SK-N-SH treated with all-trans-retinoic acid at 6 μM for 48 hours (cell line): Measurements from ENCODE around the gene NOL8.

Source experiments
- ATAC-seq: fragments of 200-7000 bp; cut with Tn5 transposase; 3 replicates; pipeline ENCODE4 v1.9.1; 2020; ENCODE audit warnings: mild to moderate bottlenecking, moderate library complexity
- ARNTL ChIP-seq: fragments of 450-650 bp; formaldehyde crosslinking; IDR thresholded peaks from 2 replicates; pipeline ENCODE4 v1.5.0; 2020; ENCODE audit warnings: low read depth, mild to moderate bottlenecking, moderate library complexity, borderline replicate concordance
- BACH2 ChIP-seq: fragments of 250-450 bp; sonication (Bioruptor Pico); IDR thresholded peaks from 2 replicates; pipeline ENCODE4 v1.9.0; 2021; ENCODE audit warnings: mild to moderate bottlenecking, borderline replicate concordance
- CSDC2 ChIP-seq: fragments of 250-450 bp; sonication (Bioruptor Pico); IDR thresholded peaks from 2 replicates; pipeline ENCODE4 v1.5.0; 2020; ENCODE audit warnings: mild to moderate bottlenecking, moderate library complexity
- ESRRG ChIP-seq: fragments of 250-450 bp; sonication (Bioruptor Pico); IDR thresholded peaks from 2 replicates; pipeline ENCODE4 v1.6.1; 2021; ENCODE audit warnings: mild to moderate bottlenecking
- GLIS3 ChIP-seq: fragments of 250-450 bp; sonication (Bioruptor Pico); IDR thresholded peaks from 2 replicates; pipeline ENCODE4 v1.5.0; 2020; ENCODE audit warnings: mild to moderate bottlenecking, moderate library complexity
- ISL1 ChIP-seq: fragments of 250-450 bp; sonication (Bioruptor Pico); IDR thresholded peaks from 2 replicates; pipeline ENCODE4 v2.1.2; 2022; ENCODE audit warnings: mild to moderate bottlenecking, moderate library complexity
- OSR1 ChIP-seq: fragments of 250-450 bp; sonication (Bioruptor Pico); IDR thresholded peaks from 2 replicates; pipeline ENCODE4 v1.8.0; 2022; ENCODE audit warnings: moderate library complexity, mild to moderate bottlenecking, inconsistent platforms
- PPARA ChIP-seq: fragments of 250-450 bp; sonication (Bioruptor Pico); IDR thresholded peaks from 2 replicates; pipeline ENCODE4 v1.5.0; 2020; ENCODE audit warnings: mild to moderate bottlenecking, borderline replicate concordance
- SNAI2 ChIP-seq: fragments of 250-450 bp; sonication (Bioruptor Pico); IDR thresholded peaks from 2 replicates; pipeline ENCODE4 v1.5.0; 2020; ENCODE audit warnings: mild to moderate bottlenecking, moderate library complexity
- TCF4 ChIP-seq: fragments of 250-450 bp; sonication (Bioruptor Pico); IDR thresholded peaks from 2 replicates; pipeline ENCODE4 v1.8.0; 2021; ENCODE audit warnings: mild to moderate bottlenecking, moderate library complexity, borderline replicate concordance
- TOX ChIP-seq: fragments of 250-450 bp; sonication (Bioruptor Pico); IDR thresholded peaks from 2 replicates; pipeline ENCODE4 v1.8.0; 2021; ENCODE audit warnings: mild to moderate bottlenecking, moderate library complexity, borderline replicate concordance
- ZC3H10 ChIP-seq: fragments of 250-450 bp; sonication (Bioruptor Pico); IDR thresholded peaks from 2 replicates; pipeline ENCODE4 v1.5.1; 2021; ENCODE audit warnings: mild to moderate bottlenecking, moderate library complexity
- ZFP3 ChIP-seq: fragments of 250-450 bp; sonication (Bioruptor Pico); IDR thresholded peaks from 2 replicates; pipeline ENCODE4 v1.5.0; 2020; ENCODE audit warnings: mild to moderate bottlenecking, moderate library complexity
- ZFP30 ChIP-seq: fragments of 450-650 bp; formaldehyde crosslinking; IDR thresholded peaks from 2 replicates; pipeline ENCODE4 v1.5.0; 2022; ENCODE audit warnings: mild to moderate bottlenecking, moderate library complexity
- ZNF565 ChIP-seq: fragments of 450-650 bp; formaldehyde crosslinking; conservative IDR thresholded peaks from 2 replicates; pipeline ENCODE4 v1.5.0; 2020; ENCODE audit warnings: low read depth, mild to moderate bottlenecking, moderate library complexity
- ZNF70 ChIP-seq: fragments of 450-650 bp; formaldehyde crosslinking; IDR thresholded peaks from 2 replicates; pipeline ENCODE4 v1.5.0; 2020; ENCODE audit warnings: mild to moderate bottlenecking, moderate library complexity
- ZNF8 ChIP-seq: fragments of 450-650 bp; formaldehyde crosslinking; IDR thresholded peaks from 2 replicates; pipeline ENCODE4 v1.5.0; 2020; ENCODE audit warnings: mild to moderate bottlenecking, moderate library complexity
- TF ChIP-seq, protein P1 (sequence below): fragments of 250-450 bp; sonication (Bioruptor Pico); IDR thresholded peaks from 2 replicates; pipeline ENCODE4 v1.5.1; 2021; ENCODE audit warnings: mild to moderate bottlenecking, moderate library complexity
- TF ChIP-seq, protein P2 (sequence below): fragments of 250-450 bp; sonication (Bioruptor Pico); IDR thresholded peaks from 2 replicates; pipeline ENCODE4 v1.8.0; 2021; ENCODE audit warnings: low read depth, mild to moderate bottlenecking, moderate library complexity, borderline replicate concordance
- TF ChIP-seq, protein P3 (sequence below): fragments of 250-450 bp; sonication (Bioruptor Pico); IDR thresholded peaks from 2 replicates; pipeline ENCODE4 v1.5.0; 2020; ENCODE audit warnings: mild to moderate bottlenecking, moderate library complexity
- TF ChIP-seq, protein P4 (sequence below): fragments of 250-450 bp; sonication (Bioruptor Pico); IDR thresholded peaks from 2 replicates; pipeline ENCODE4 v1.5.1; 2020; ENCODE audit warnings: low read depth, mild to moderate bottlenecking, moderate library complexity
- TF ChIP-seq, protein P5 (sequence below): fragments of 250-450 bp; sonication (Bioruptor Pico); IDR thresholded peaks from 2 replicates; pipeline ENCODE4 v1.8.0; 2020; ENCODE audit warnings: mild to moderate bottlenecking, moderate library complexity, borderline replicate concordance

Gene NOL8

DNA sequence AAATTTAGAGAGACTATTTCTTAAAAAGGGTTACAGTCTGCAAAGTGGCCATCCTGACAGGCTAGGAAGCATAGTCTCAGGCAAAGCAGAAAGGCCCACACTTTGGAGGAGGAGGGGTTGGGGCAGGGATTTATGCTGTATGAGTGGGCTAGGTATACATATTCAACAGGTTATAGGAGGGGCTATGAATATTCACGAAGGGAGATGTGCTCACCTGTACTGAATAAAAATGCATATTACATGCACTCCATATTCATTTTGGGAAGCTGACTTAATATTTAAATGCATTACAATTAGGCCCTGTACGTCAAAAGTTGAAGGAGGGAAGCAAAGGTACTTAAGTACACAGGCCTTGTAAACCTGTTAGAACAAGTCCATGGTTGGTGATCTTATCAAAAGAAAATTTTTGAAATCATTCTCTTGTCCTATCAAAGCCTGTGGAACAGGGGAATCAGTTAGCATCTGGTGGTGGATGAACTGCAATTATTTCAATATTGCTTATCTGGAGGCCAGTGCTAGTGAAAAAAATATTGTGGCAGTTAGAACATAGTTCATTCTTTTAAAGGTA lies 2.2 kb upstream of the NOL8 start:
- no peak for ATAC-seq

DNA sequence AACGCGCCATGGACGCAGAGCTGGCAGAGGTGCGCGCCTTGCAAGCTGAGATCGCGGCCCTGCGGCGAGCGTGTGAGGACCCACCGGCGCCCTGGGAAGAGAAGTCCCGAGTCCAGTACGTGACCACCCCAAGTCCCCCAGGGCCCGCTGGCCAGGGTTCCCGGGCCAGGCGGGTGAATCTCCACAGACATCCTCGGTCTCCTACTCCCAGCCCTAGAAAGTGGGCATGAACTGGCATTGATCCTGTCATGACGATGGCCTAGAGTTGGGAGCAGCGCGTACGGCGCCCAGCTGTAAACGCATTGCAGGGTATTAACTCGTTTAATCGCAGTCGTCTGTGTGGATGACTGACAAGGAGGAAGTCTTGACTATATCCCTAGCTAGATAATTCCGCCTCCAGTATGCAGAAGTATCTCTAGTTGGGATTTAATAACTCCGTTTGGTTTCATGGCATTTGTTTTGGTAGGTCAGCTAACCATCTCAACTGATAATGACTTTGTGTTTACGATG lies 896 bp upstream of the NOL8 start:
- TF ChIP-seq SNAI2 (no peak), ZFP30 (CRISPR knock-in tag) (no peak), ZNF70 (CRISPR knock-in tag) (no peak), TCF4 (CRISPR knock-in tag) (no peak)
- TF ChIP-seq, protein P1, sequence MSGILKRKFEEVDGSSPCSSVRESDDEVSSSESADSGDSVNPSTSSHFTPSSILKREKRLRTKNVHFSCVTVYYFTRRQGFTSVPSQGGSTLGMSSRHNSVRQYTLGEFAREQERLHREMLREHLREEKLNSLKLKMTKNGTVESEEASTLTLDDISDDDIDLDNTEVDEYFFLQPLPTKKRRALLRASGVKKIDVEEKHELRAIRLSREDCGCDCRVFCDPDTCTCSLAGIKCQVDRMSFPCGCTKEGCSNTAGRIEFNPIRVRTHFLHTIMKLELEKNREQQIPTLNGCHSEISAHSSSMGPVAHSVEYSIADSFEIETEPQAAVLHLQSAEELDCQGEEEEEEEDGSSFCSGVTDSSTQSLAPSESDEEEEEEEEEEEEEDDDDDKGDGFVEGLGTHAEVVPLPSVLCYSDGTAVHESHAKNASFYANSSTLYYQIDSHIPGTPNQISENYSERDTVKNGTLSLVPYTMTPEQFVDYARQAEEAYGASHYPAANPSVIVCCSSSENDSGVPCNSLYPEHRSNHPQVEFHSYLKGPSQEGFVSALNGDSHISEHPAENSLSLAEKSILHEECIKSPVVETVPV (CRISPR knock-in tag) = no peak
- TF ChIP-seq, protein P2, sequence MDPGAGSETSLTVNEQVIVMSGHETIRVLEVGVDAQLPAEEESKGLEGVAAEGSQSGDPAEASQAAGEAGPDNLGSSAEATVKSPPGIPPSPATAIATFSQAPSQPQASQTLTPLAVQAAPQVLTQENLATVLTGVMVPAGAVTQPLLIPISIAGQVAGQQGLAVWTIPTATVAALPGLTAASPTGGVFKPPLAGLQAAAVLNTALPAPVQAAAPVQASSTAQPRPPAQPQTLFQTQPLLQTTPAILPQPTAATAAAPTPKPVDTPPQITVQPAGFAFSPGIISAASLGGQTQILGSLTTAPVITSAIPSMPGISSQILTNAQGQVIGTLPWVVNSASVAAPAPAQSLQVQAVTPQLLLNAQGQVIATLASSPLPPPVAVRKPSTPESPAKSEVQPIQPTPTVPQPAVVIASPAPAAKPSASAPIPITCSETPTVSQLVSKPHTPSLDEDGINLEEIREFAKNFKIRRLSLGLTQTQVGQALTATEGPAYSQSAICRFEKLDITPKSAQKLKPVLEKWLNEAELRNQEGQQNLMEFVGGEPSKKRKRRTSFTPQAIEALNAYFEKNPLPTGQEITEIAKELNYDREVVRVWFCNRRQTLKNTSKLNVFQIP (CRISPR knock-in tag) = no peak
- TF ChIP-seq, all 23 proteins: peak for 0
- ATAC-seq = no peak

More for the DNA sequence above, 2.2 kb upstream of the NOL8 start:
- TF ChIP-seq, protein P3, sequence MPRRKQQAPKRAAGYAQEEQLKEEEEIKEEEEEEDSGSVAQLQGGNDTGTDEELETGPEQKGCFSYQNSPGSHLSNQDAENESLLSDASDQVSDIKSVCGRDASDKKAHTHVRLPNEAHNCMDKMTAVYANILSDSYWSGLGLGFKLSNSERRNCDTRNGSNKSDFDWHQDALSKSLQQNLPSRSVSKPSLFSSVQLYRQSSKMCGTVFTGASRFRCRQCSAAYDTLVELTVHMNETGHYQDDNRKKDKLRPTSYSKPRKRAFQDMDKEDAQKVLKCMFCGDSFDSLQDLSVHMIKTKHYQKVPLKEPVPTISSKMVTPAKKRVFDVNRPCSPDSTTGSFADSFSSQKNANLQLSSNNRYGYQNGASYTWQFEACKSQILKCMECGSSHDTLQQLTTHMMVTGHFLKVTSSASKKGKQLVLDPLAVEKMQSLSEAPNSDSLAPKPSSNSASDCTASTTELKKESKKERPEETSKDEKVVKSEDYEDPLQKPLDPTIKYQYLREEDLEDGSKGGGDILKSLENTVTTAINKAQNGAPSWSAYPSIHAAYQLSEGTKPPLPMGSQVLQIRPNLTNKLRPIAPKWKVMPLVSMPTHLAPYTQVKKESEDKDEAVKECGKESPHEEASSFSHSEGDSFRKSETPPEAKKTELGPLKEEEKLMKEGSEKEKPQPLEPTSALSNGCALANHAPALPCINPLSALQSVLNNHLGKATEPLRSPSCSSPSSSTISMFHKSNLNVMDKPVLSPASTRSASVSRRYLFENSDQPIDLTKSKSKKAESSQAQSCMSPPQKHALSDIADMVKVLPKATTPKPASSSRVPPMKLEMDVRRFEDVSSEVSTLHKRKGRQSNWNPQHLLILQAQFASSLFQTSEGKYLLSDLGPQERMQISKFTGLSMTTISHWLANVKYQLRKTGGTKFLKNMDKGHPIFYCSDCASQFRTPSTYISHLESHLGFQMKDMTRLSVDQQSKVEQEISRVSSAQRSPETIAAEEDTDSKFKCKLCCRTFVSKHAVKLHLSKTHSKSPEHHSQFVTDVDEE (CRISPR knock-in tag) = no peak
- TF ChIP-seq ZNF8 (CRISPR knock-in tag) (no peak), ZNF70 (CRISPR knock-in tag) (no peak), BACH2 (CRISPR knock-in tag) (no peak), TOX (CRISPR knock-in tag) (no peak), ISL1 (CRISPR knock-in tag) (no peak), ARNTL (CRISPR knock-in tag) (no peak), ESRRG (CRISPR knock-in tag) (no peak), TCF4 (CRISPR knock-in tag) (no peak), PPARA (CRISPR knock-in tag) (no peak), ZFP3 (CRISPR knock-in tag) (no peak), ZC3H10 (CRISPR knock-in tag) (no peak), ZNF565 (no peak), SNAI2 (no peak), GLIS3 (CRISPR knock-in tag) (no peak), ZFP30 (CRISPR knock-in tag) (no peak)
- TF ChIP-seq, protein P4, sequence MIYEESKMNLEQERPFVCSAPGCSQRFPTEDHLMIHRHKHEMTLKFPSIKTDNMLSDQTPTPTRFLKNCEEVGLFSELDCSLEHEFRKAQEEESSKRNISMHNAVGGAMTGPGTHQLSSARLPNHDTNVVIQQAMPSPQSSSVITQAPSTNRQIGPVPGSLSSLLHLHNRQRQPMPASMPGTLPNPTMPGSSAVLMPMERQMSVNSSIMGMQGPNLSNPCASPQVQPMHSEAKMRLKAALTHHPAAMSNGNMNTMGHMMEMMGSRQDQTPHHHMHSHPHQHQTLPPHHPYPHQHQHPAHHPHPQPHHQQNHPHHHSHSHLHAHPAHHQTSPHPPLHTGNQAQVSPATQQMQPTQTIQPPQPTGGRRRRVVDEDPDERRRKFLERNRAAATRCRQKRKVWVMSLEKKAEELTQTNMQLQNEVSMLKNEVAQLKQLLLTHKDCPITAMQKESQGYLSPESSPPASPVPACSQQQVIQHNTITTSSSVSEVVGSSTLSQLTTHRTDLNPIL (CRISPR knock-in tag) = no peak
- TF ChIP-seq, protein P5, sequence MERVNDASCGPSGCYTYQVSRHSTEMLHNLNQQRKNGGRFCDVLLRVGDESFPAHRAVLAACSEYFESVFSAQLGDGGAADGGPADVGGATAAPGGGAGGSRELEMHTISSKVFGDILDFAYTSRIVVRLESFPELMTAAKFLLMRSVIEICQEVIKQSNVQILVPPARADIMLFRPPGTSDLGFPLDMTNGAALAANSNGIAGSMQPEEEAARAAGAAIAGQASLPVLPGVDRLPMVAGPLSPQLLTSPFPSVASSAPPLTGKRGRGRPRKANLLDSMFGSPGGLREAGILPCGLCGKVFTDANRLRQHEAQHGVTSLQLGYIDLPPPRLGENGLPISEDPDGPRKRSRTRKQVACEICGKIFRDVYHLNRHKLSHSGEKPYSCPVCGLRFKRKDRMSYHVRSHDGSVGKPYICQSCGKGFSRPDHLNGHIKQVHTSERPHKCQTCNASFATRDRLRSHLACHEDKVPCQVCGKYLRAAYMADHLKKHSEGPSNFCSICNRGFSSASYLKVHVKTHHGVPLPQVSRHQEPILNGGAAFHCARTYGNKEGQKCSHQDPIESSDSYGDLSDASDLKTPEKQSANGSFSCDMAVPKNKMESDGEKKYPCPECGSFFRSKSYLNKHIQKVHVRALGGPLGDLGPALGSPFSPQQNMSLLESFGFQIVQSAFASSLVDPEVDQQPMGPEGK (CRISPR knock-in tag) = no peak

DNA sequence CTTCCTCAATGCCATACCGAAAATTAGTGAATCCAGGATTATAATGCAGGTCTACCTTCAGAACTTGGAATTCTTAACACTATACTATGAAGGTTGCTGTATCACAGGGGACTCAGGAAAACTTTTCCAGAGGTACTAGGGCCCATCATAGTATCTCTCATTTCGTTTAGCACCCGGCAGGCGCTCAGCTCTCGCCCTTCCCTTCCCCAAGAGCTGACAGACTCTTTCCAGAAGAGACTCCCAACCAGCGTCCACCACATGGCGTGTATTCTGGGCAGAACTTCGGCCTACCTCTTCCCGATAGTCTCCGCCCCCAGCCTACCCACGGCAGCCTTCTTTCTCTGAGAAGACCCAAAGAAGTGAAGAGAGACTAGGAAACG lies 271 bp downstream of the NOL8 start:
- ATAC-seq = peak; percentile 63
- TF ChIP-seq ARNTL (CRISPR knock-in tag) (no peak), SNAI2 (no peak), ZNF565 (no peak), ZNF8 (CRISPR knock-in tag) (no peak), ESRRG (CRISPR knock-in tag) (no peak), ZC3H10 (CRISPR knock-in tag) (no peak), TCF4 (CRISPR knock-in tag) (no peak), CSDC2 (CRISPR knock-in tag) (no peak), OSR1 (CRISPR knock-in tag) (no peak)
- TF ChIP-seq, protein P1 (CRISPR knock-in tag) = no peak
- TF ChIP-seq, protein P2 (CRISPR knock-in tag) = no peak
- TF ChIP-seq, protein P5 (CRISPR knock-in tag) = no peak
